RWPE2 (cell line): ENCODE results near the gene PCCA.

Source experiments
- ATAC-seq: fragments of 200-7000 bp; cut with Tn5 transposase; 3 replicates; pipeline ENCODE4 v1.9.1; 2021; ENCODE audit warnings: low read depth
- DNase-seq: peaks from one replicate; pipeline ENCODE4 v3.0.0-alpha.2; 2020; ENCODE audit warnings: low spot score
- H3K27ac ChIP-seq: fragments of 450-650 bp; 2 replicates; pipeline ENCODE4 v1.5.1; 2017; ENCODE audit warnings: mild to moderate bottlenecking; ENCODE audit not compliant: poor library complexity, severe bottlenecking
- H3K27me3 ChIP-seq: fragments of 250-450 bp; sonication (Bioruptor Pico); 2 replicates; pipeline ENCODE4 v1.5.1; 2021; ENCODE audit warnings: mild to moderate bottlenecking, moderate library complexity; ENCODE audit not compliant: insufficient read depth, poor library complexity, severe bottlenecking
- H3K36me3 ChIP-seq: fragments of 250-450 bp; sonication (Bioruptor Pico); 2 replicates; pipeline ENCODE4 v1.5.1; 2020; ENCODE audit warnings: low read depth, mild to moderate bottlenecking, moderate library complexity
- H3K4me1 ChIP-seq: fragments of 250-450 bp; sonication (Bioruptor Pico); 2 replicates; pipeline ENCODE4 v1.5.1; 2021; ENCODE audit warnings: mild to moderate bottlenecking, moderate library complexity; ENCODE audit not compliant: insufficient read depth, poor library complexity, severe bottlenecking
- H3K4me3 ChIP-seq: fragments of 250-450 bp; sonication (Bioruptor Pico); 2 replicates; pipeline ENCODE4 v1.5.1; 2021; ENCODE audit warnings: mild to moderate bottlenecking, moderate library complexity; ENCODE audit not compliant: severe bottlenecking
- H3K9me3 ChIP-seq: fragments of 250-450 bp; sonication (Bioruptor Pico); 2 replicates; pipeline ENCODE4 v1.5.1; 2021; ENCODE audit warnings: mild to moderate bottlenecking, moderate library complexity; ENCODE audit not compliant: severe bottlenecking
- TF ChIP-seq, protein P1 (sequence below): fragments of 450-650 bp; IDR thresholded peaks from one replicate; pipeline ENCODE4 v1.5.1; 2017; ENCODE audit warnings: mild to moderate bottlenecking, moderate library complexity; ENCODE audit not compliant: poor library complexity, severe bottlenecking

The PCCA gene

DNA sequence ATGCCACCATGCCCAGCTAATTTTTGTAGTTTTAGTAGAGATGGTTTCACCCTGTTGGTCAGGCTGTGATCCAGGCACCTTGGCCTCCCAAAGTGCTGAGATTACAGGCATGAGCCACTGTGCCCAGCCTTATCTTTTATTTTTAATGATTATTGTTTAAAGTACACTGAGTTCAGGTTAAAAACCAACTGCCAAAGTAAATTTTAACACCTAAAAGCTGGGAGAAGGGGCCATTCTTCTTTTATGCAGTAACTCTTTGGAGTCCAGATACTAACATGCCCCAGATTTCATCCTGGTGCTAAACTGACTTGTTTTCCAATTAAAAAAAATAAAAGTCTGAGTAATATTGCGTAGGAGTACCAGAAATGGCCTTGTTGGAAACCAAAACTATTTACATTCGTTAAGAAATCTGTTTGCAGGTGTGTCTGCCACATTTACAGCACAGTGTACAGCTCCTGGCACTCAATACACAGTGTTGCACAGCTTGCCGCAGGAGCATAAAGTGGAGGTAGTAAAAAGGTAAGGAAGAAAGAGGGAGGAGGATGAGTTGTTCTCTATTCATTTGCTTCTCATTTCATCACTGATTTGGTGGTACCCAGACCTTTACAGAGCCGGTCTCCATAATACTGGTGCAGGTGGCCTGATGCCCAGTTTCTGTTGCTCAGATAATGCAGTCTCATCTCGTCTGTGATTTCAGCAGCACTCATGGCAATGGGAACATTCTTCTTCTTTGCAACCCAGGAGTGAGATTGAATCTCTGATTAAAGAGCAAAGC is 108.9 kb downstream of the PCCA start:
- Histone ChIP-seq H3K4me3 (no peak overlapping the region), H3K27ac (no peak overlapping the region), H3K36me3 (no peaks in the 10 kb centered on the region), H3K9me3 (no peaks in the 10 kb centered on the region), H3K27me3 (no peaks in the 10 kb centered on the region), H3K4me1 (no peaks in the 10 kb centered on the region)
- DNase-seq: no peak
- TF ChIP-seq, protein P1, sequence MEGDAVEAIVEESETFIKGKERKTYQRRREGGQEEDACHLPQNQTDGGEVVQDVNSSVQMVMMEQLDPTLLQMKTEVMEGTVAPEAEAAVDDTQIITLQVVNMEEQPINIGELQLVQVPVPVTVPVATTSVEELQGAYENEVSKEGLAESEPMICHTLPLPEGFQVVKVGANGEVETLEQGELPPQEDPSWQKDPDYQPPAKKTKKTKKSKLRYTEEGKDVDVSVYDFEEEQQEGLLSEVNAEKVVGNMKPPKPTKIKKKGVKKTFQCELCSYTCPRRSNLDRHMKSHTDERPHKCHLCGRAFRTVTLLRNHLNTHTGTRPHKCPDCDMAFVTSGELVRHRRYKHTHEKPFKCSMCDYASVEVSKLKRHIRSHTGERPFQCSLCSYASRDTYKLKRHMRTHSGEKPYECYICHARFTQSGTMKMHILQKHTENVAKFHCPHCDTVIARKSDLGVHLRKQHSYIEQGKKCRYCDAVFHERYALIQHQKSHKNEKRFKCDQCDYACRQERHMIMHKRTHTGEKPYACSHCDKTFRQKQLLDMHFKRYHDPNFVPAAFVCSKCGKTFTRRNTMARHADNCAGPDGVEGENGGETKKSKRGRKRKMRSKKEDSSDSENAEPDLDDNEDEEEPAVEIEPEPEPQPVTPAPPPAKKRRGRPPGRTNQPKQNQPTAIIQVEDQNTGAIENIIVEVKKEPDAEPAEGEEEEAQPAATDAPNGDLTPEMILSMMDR: no peak
- ATAC-seq: peak; percentile 64

DNA sequence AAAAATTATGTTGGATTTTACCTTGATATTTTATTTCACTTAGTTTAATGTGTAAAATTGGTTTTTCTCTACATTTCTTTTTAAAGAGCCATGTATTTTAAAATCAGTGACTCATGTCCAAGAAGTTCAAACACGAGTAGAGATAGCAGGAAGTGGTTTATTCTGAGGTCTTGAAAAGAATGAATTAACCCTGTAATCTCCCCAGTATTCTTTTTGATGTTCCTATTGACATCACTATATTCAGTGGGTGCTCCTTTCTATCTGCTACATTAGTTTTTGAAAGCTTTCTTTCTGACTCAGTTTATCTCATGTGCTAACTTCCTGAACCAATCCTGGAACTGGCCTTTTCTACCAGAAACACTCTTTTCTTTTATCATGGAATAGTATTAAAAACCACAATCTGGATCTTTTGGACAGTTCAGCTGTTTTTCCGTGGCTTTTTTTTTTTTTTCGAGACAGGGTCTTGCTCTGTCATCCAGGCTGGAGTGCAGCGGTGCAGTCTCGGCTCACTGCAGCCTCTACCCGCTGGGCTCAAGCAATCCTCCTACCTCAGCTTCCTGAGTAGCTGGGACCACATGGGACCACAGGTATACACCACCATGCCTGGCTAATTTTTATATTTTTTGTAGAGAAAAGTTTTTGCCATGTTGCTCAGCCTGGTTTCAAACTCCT is 114.9 kb downstream of the PCCA start:
- peak overlapping the region; percentile 35 for H3K27ac ChIP-seq
- no peaks in the 10 kb centered on the region for H3K27me3 ChIP-seq
- no peak overlapping the region for H3K4me3 ChIP-seq
- TF ChIP-seq, protein P1: no peak
- DNase-seq (no peak), ATAC-seq (peak; percentile 64; the same call in 2 of the 3 replicates)
- no peaks in the 10 kb centered on the region for H3K9me3 ChIP-seq
- H3K36me3 ChIP-seq: no peaks in the 10 kb centered on the region
- H3K4me1 ChIP-seq: peaks cover 9% of the 10 kb centered on the region

DNA sequence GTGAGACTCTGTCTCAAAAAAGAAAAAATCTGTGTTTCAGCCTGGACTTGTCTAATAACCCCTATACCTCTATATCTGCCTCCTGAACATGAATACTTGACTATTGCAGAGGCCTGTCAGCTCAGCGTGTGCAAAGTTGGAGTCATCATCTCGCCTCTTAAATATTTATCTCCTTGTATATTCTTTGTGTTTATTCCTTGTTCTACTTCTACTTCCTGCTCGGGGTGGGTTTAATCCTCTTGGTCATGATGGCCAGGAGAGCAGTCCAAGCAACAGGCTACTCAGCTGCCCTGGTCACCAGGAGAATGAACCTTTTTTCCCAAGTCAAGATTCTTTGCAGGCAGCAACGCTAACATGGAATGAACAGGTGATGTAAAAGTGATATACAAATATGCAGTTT is 119.1 kb downstream of the PCCA start:
- H3K4me1 ChIP-seq: peaks cover 33% of the 10 kb centered on the region

DNA sequence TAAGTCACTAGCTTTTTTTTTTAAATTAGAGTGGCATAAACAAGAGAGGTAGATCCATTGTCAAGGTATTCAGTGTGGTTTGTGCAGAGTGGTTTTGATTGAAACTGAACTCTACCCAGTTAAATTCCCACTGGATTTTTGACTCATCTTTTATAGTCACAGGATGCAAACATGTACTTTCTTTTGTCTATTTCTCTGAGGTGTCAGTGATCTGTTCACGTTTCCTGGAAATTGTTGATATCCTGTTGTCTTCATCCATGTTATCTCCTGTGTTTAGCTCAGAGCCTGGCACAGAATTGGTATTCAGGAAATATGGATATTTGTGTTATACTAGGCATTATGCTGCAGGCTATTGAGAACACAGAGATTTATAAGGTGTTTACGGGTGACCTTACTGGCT is 119.7 kb downstream of the PCCA start:
- Histone ChIP-seq H3K27ac (no peak overlapping the region), H3K4me1 (peaks cover 35% of the 10 kb centered on the region), H3K9me3 (no peaks in the 10 kb centered on the region), H3K4me3 (no peak overlapping the region), H3K27me3 (no peaks in the 10 kb centered on the region), H3K36me3 (no peaks in the 10 kb centered on the region)
- ATAC-seq: no peak
- TF ChIP-seq, protein P1: no peak
- DNase-seq: no peak

More for the DNA sequence above, 119.1 kb downstream of the PCCA start:
- H3K27ac ChIP-seq: no peak overlapping the region
- no peaks in the 10 kb centered on the region for H3K9me3 ChIP-seq
- TF ChIP-seq, protein P1: no peak
- H3K4me3 ChIP-seq: no peak overlapping the region
- ATAC-seq (no peak), DNase-seq (no peak)
- no peaks in the 10 kb centered on the region for H3K27me3 ChIP-seq
- H3K36me3 ChIP-seq: no peaks in the 10 kb centered on the region
